Hypothalamus (tissue), 51 donors: ENCODE measurements around the gene PDZD7.

Experiments
- DNase-seq, 51 donors: peaks; one replicate each; lab custom pipeline; 2025; lab: John Stamatoyannopoulos, UW

Gene PDZD7

DNA sequence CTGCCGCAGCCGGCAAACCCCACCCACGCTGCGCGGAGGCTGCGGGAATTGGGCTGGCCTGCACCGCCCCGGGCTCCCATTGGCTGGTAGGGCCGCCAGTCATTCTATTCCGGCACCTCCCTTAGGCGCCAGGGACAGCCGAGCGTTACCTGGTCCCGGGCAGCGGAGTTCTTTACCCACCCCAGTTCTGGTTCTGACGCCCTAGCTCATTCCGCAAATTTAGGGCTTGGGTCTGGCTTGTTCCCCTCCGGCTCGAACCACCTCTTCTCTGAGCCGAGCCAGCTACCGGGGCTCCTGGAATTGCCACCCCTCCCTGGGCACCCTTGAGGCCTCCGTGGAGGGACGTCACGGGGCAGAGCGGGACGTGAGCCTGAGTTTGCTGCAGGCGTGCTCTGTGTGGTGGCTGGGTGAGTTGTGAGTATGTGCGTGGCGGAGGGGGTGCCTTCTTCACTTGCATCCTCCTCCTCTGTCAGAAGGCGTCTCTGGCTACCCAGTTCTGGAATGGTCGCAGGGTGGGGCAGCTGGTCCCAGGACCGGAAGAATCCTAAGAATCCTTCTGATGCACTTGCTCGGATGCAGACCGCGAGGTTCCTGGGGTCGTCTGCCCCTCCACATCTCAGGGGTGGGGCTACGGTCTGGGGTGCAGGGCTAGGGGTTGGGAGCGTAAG lies at the start of gene PDZD7, which contains the start of gene SFXN3:
Gene PDZD7 (minus strand): TSS at position 2 of the 668 bp plus-strand sequence. CDS start 910 bp downstream, outside the sequence.
Gene SFXN3 (plus strand): TSS at position 107 of the 668 bp plus-strand sequence. CDS start 3,461 bp downstream, outside the sequence.
- peak; percentile 52 to 98 (median 91) for DNase-seq

DNA sequence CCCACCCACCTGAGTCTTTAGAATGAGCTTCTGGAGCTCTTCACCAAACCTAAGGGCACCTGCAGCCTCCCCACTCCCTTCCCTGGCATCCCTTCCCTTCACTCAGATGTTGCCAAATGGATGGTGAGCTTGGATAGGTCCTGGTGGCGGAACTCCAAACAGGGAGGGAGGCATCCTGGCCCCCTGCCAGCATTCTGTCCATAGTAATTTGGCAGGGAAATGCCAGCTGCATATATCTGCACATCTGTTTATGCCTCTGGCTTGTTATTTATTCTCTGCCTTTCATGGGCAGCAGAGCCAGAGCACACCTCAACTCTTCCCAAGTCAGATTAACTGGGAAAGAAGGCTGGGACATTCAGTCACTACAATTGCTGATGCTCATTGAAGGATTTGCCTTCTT lies 48.9 kb upstream of the PDZD7 start:
- DNase-seq: no peak

DNA sequence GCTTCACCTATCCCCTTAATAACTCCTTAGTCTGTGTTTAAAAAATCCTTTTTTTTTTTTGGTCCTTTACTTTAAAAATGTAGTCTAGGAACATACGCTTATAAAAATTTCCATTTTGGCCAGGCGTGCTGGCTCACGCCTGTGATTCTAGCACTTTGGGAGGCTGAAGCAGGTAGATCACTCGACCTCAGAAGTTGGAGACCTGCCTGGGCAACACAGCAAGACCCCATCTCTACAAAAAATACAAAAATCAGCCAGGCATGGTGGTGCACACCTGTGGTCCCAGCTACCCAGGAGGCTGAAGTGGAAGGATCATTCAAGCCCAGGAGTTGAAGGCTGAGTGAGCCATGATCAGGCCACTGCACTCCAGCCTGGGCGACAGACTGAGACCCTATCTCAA lies 45.7 kb upstream of the PDZD7 start:
- DNase-seq: no peak

DNA sequence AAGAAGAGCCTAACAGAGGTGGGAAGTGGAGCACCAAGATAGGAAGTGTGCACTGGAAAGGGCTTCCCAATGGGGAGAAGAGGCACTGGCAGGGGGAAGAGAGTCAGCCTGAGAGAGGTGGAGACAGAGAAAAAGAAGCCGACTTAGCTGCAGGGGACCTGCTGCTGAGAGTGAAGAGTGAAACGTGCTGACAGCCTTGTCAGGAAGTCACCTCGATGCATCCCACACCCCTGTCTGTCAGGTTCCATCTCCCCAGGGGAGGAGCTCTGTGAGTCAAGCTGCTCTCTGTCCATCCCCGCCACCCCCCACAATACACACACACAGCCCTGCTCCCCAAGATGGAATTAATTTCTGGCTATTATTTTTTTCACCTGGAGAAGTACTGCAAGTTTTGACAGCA lies 44.8 kb upstream of the PDZD7 start:
- DNase-seq: no peak

DNA sequence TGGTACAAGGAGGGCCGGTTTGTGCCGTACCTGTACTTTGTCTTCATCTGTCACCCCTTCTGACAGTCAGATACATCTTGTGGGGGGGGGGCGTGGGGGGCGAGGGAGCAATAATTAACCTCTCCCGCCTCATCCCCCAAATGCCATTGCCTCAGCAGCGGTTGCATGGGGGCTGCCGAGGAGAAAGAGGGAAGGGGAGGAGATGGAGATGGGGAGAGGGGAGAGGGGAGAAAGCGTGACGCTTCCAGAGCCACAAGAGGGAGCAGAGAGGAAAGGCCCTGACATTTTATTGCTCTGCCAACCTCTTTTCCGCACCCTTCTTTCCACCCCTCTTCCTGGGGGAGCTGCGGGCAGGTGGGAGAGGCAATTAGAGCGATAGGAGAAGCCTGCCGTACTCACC lies 42.7 kb upstream of the PDZD7 start:
- DNase-seq: no peak

DNA sequence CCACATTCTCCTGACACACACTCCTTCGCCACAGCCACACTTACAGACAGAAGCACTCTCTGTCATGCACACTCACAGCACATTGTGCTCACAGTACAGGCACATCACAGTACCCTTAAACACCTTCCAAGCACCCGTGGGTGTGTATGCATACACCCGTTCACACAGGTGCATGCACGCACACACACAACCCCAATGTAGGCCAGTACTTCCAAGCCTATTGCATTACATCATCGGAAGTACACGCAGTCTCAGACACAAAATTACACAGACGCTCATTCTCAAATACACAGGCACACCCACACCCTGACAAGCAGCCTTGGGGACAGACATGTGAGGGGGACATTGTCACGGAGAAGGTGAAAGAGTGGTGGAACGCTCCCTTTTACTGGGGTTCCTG lies 42.0 kb upstream of the PDZD7 start:
- no peak for DNase-seq

DNA sequence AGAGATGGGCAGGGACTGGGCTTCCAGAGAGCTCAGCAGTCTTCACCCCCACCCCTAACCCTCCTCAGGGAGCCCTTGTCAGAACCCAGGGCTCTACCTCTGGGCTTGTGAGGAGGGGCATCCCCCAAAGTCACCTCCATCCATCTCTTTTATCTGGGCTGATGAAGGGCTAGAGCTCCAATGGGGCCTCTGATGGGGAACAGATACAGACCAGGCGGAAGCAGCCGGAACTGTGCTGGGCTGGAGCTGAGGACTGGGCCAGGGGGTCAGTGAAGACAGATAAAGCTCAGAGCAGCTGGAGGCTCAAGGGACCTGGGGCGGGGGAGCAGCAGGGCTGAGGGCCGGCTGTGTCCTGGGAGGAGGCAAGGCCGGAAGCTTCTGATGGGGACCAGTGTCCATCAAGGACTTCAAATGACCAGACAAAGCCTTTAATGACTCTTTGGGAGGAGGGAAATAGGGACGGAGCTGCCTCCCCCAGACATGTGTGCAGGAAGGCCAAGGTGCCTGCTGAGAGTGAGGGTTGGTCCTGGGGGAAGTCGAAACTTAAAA lies 41.0 kb upstream of the PDZD7 start:
- no peak for DNase-seq

DNA sequence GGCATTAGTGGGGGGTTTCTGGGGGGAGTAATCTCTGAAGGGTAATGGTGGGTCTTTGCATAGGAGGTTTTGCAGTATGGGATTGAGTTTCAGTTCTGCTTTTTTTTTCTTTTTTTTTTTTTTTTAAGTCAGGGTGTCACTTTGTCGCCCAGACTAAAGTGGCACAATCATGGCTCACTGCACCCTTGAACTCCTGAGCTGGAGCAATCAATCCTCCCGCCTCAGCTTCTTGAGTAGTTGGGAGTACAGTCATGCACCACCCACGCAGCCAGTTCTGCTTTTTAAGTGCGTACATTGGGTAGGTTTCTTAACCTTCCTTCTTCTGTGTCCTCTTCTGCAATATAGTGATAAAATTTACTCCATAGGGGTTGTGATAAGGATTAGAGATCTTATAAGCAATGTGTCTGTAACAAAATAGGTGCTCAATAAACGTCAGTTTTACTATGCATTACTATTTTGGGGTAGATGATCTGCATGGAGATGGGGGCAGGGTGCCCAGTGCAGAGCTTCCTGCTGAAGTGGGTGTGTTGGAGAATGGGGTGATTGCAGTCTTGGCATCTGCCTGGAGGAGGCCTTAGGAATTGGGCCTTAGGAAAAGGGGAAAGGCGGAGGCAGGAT lies 40.4 kb upstream of the PDZD7 start:
- peak in 3 of 51 donors; percentile 2 to 22 (median 6) for DNase-seq

DNA sequence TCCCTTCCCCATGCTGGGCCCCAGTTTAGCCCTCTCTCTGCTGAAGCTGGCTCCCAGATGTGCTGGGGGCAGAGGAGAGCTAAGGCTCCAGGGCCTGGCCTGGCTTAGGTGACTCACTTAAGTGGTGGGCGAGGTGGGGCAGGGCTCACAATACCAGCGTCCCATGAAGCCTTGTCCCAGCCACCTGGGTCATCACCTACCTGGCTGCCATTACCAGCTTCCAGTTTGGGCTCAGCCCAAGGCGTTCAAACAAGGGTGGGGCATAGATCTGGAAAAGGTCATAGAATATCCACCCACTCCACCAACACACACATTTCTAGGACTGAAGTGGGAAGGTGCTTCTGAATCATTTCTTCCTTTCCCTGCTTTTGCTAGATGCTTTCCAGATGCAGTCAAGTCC lies 39.2 kb upstream of the PDZD7 start:
- no peak for DNase-seq

DNA sequence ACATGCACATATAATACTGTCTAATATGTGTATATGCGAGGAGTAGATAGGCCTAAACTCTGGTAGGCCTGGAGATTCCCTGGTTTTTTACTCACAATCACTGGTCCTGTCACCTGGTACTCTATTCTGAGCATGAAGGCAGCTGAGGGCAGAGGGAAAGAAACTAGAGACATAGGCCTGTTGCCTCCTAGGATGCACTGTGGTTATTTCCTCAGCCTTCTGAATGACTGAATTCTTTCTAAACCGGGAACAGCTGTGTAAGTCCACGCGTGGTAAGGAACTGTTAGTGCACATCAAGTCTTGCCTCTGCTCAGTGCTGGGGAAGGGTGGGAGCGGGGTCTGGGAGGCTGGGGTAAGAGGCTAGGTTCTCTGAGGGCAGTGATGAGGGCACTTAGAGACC lies 38.5 kb upstream of the PDZD7 start:
- no peak for DNase-seq

DNA sequence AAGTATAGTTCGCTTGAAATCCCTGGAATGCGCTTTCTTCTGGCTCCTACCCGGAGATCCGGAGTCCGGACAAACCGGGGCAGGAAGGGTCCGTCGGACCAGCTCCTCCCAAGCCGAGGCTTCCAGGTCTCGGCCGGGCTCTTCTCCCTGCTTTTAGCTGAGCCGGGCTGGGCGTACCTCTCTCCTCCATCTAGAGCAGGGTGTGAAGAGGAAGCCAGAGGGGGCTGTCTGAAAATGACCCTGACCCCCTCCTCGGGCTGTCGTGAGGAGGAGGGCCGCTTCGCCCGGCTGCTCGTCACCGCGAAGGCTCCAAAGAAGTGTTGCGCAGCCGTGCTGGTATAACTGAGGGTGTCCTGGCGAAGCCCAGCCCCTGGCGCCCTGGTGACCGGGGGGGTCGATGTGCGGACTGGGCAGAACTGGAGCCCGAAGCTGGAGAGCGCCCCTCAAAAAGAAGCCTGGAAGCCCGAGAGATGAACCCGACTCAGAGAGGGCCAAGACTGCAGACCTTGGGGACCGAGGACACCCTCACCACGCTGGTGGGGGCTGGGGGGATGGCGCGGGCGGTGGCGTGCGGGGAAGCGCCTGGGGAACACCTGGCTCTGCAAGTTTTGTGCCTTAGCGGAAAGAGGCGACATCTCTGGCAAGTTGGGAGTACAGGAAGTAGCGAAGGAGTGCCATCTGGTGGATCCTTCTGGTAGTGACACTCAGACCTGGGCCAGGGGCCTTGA lies 36.6 kb upstream of the PDZD7 start:
- DNase-seq: peak in 46 of 51 donors; percentile 1 to 74 (median 38)

DNA sequence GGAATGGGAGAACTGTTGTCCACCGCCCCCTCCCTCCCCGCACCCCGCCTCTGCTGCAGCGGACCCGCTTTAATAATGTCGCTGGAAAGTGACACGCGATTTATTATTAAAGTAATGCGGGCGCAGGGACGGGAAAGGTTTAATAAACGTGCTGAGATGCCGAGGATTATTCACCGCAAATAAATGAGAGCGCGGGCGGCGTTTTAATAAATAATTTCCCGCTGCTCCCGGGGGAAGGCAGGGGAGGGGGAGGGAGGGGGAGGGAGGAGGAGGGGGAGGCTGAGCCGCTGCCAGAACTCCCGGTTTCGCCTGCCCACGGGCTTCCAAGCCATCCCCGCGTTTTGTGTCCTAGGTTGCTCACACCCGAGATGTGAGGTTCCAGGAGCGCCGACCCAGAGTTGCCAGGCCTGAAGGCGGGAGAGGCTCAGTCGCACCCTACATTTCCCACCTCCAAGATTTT lies 36.0 kb upstream of the PDZD7 start:
- no peak for DNase-seq

DNA sequence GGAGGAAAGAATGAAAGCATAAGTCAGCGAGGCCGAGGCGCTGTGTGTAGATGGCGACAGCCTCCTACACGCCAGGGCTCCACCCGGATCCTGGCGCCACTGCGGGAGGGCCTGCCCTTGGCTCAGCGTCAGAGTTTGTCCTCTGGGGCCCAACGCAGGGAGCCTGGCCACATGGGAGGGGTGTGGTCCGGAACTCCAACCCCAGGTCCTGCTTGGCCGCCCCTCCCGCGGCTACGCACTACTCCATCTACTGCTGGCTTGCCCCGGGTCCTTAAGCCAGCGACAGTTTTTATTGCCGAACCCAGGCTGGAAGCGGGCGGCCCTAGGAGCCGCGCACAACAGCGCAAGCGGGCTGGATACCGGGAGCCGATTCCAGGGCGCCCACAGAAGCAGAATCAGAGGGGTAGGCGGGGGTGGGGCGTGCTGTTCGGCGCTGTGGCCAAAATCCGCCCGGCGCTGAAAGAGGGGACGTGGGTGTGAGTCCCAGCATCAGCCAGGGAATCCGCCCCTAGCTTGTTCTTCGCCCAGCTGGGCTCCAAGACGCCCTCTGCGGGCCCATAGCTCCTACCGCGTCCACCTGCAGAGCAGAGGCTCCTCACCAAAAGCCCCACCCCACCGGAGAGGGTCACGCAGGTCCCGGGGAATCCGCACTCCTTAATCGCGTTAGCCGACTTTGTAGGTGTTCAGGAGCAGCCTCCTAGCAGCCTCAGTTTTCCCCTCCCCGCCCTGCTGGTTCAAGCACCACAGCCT lies 35.4 kb upstream of the PDZD7 start:
- peak in 9 of 51 donors; percentile 4 to 33 (median 17) for DNase-seq

DNA sequence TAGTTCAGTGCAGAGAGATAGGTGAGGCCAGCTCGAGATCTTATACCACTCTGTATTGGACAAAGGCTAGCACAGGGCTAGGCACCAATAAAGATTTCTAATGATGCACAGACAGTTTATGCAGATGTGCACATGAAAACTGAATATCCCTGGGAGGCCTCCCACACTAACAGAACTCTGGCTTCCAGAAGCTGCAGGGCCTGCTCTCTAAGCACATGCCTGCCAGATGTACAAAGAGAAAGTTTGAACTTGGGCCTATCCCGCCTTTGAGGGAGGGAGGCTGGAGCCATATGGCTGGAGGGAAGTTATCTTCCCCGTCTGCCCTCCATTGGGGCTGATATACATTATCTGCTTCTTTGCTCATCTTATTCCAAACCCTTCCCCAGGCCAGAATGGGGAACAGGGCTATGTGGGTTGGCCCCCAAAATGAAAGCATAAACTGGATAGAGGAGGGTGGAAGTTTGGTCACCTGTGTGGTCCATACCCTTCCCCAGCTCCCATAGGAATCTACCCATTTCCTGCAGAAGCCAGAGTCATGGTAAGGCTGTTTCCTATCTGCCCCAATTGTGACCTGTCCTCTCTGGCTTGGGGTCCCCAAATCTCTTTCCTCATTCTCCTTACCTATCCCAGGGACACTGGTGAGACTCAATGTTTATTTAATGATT lies 34.7 kb upstream of the PDZD7 start:
- no peak for DNase-seq

DNA sequence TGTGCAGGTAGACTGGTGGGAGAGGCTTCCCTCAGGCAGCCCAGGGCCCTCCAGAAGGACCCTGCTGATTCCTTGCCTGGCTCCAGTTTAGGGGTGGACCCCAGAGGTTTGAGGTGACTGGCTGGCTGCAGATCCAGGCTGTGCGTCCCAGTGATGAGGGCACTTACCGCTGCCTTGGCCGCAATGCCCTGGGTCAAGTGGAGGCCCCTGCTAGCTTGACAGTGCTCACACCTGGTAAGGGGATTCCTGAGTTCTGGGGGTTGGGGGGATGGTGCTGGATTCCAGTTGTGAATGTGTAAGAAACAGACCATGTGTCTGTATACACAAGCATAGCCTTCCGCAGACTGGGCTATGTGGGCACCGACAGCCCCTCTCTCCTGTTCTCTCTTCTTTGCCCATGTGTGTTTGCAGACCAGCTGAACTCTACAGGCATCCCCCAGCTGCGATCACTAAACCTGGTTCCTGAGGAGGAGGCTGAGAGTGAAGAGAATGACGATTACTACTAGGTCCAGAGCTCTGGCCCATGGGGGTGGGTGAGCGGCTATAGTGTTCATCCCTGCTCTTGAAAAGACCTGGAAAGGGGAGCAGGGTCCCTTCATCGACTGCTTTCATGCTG lies 33.6 kb upstream of the PDZD7 start:
- DNase-seq: no peak

DNA sequence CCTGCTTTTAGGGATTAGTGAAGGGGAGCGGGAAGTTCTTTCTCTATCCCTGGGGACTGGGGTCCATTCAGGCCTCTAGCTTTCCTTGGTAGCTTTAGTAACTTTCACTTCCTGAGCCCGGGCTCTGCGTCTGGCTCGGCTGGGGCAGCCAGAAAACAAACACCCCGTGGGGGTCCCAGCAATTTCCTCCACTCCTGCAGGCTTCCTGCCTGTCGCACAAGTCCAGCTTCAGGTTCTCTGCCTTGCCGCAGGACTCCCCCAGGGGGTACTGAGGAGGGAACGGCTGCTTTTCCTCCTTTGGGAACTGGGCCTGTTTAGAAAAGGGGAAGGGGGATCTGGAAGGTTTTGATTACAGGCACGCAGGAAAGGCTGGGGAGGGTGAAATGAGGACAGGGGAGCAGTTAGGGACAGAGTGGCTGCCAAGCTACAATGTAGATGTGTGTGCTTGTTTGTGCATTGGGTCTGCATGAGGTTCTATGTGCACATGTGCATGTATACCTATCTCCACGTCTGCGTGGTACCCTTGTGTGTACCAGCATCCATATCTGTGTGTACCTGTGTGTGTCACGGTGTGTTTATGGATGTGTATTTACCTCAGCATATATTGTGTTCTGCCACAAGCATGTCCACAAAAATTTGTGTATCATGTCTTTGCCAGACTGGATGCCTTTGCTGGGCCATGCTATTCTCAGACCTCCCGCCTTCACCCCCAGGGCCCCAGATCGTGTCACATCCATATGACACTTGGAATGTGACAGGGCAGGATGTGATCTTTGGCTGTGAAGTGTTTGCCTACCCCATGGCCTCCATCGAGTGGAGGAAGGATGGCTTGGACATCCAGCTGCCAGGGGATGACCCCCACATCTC lies 32.9 kb upstream of the PDZD7 start:
- no peak for DNase-seq

DNA sequence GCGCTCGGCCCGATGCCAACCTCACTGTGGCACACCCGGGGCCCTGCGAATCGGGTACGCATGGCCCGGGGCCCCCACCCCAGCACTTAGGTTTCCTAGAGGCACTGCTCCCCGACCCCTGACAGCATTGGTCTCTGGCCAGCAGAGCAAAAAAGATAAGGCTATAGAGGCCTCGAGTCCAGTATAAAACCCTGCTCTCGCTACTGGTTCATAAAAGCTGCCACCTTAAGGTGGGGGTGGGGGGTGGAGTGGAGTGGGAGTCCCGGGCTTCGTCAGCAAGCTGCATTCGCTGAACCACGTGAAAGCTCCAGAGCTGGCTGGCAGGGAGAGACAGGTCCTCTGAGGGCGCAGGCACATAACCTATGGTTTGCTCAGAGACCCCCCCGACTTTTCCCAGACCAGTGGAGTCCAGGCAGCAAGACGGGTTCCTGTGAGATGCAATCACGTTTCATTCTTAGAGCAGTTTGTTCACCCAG lies 32.2 kb upstream of the PDZD7 start:
- no peak for DNase-seq
